HEK293 (cell line): ENCODE results near the gene HS1BP3.

Experiments used
- CTCF ChIA-PET: fragments of 350-600 bp; formaldehyde crosslinking; extraction: SDS; loops from one replicate; lab custom pipeline; 2021; ENCODE audit warnings: antibody characterized with exemption; lab: Yijun Ruan, JAX
- POLR2A ChIA-PET: fragments of 300-600 bp; formaldehyde crosslinking; extraction: SDS; loops from one replicate; lab custom pipeline; 2020; ENCODE audit warnings: antibody characterized with exemption, inconsistent platforms; lab: Yijun Ruan, JAX
- H3K27ac ChIP-seq: fragments of 200-500 bp; sonication (Bioruptor generic); 2 replicates; pipeline ENCODE4 v1.5.1; 2014; ENCODE audit warnings: low read depth, low read length, control low read depth, inconsistent platforms; ENCODE audit errors: extremely low read depth
- H3K36me3 ChIP-seq, 2 experiments: fragments of 200-500 bp in 1 of 2; sonication (Bioruptor generic) in 1 of 2; 1 replicate in 1 of 2; 2 replicates in 1 of 2; pipeline ENCODE4 v1.5.1; 2014 to 2017; ENCODE audit warnings: inconsistent platforms in 2 of 2, low read length in 2 of 2; ENCODE audit not compliant: control insufficient read depth in 2 of 2, insufficient read depth in 1 of 2
- H3K4me1 ChIP-seq: fragments of 200-500 bp; sonication (Bioruptor generic); 2 replicates; pipeline ENCODE4 v1.5.1; 2014; ENCODE audit warnings: mild to moderate bottlenecking, low read length, inconsistent platforms; ENCODE audit not compliant: control insufficient read depth, insufficient read depth
- H3K4me3 ChIP-seq: 2 replicates; pipeline ENCODE4 v1.5.1; 2011; ENCODE audit warnings: low read depth, mild to moderate bottlenecking, control low read depth, low read length, moderate library complexity
- H3K9me3 ChIP-seq: fragments of 200-500 bp; sonication (Bioruptor generic); 2 replicates; pipeline ENCODE4 v1.5.1; 2014; ENCODE audit warnings: low read depth, low read length, inconsistent platforms; ENCODE audit not compliant: control insufficient read depth, insufficient read depth
- REPIN1 ChIP-seq: fragments of 450-650 bp; formaldehyde crosslinking; IDR thresholded peaks from 2 replicates; pipeline ENCODE4 v1.5.1; 2017; ENCODE audit warnings: missing biosample characterization, missing genetic modification characterization, low read depth
- SP7 ChIP-seq: fragments of 450-650 bp; formaldehyde crosslinking; IDR thresholded peaks from 2 replicates; pipeline ENCODE4 v1.5.1; 2016; ENCODE audit warnings: missing biosample characterization, missing genetic modification characterization
- ZFP69B ChIP-seq: fragments of 450-650 bp; formaldehyde crosslinking; IDR thresholded peaks from 2 replicates; pipeline ENCODE4 v1.5.1; 2016; ENCODE audit warnings: missing biosample characterization, missing genetic modification characterization
- ZNF114 ChIP-seq: fragments of 450-650 bp; formaldehyde crosslinking; IDR thresholded peaks from 2 replicates; pipeline ENCODE4 v1.5.0; 2017; ENCODE audit warnings: missing biosample characterization, missing genetic modification characterization
- ZNF292 ChIP-seq: fragments of 450-650 bp; formaldehyde crosslinking; IDR thresholded peaks from 2 replicates; pipeline ENCODE4 v1.5.1; 2016; ENCODE audit warnings: low read depth, missing biosample characterization, missing genetic modification characterization, borderline replicate concordance
- ZNF404 ChIP-seq: fragments of 450-650 bp; formaldehyde crosslinking; IDR thresholded peaks from 2 replicates; pipeline ENCODE4 v1.5.1; 2017; ENCODE audit warnings: missing biosample characterization, missing genetic modification characterization
- ZNF426 ChIP-seq: fragments of 450-650 bp; formaldehyde crosslinking; IDR thresholded peaks from 2 replicates; pipeline ENCODE4 v1.5.1; 2017; ENCODE audit warnings: missing biosample characterization, missing genetic modification characterization, mild to moderate bottlenecking, inconsistent platforms, moderate library complexity
- ZNF521 ChIP-seq: fragments of 450-650 bp; formaldehyde crosslinking; IDR thresholded peaks from 2 replicates; pipeline ENCODE4 v1.5.1; 2017; ENCODE audit warnings: missing biosample characterization, mild to moderate bottlenecking, missing genetic modification characterization
- ZNF571 ChIP-seq: fragments of 450-650 bp; formaldehyde crosslinking; IDR thresholded peaks from 2 replicates; pipeline ENCODE4 v1.5.0; 2017; ENCODE audit warnings: missing biosample characterization, missing genetic modification characterization
- ZNF623 ChIP-seq: fragments of 450-650 bp; formaldehyde crosslinking; IDR thresholded peaks from 2 replicates; pipeline ENCODE4 v1.5.1; 2016; ENCODE audit warnings: missing biosample characterization, missing genetic modification characterization
- TF ChIP-seq, protein P1 (sequence below): fragments of 450-650 bp; formaldehyde crosslinking; IDR thresholded peaks from 2 replicates; pipeline ENCODE4 v1.5.0; 2017; ENCODE audit warnings: missing biosample characterization, missing genetic modification characterization, borderline replicate concordance
- TF ChIP-seq, protein P2 (sequence below): fragments of 450-650 bp; formaldehyde crosslinking; IDR thresholded peaks from 2 replicates; pipeline ENCODE4 v1.5.1; 2017; ENCODE audit warnings: missing biosample characterization, missing genetic modification characterization
- TF ChIP-seq, protein P3 (sequence below): fragments of 450-650 bp; formaldehyde crosslinking; IDR thresholded peaks from 2 replicates; pipeline ENCODE4 v1.5.1; 2017; ENCODE audit warnings: missing biosample characterization, missing genetic modification characterization
- TF ChIP-seq, protein P4 (sequence below): fragments of 450-650 bp; formaldehyde crosslinking; IDR thresholded peaks from 2 replicates; pipeline ENCODE4 v1.5.1; 2016; ENCODE audit warnings: missing biosample characterization, missing genetic modification characterization, low read depth
- TF ChIP-seq, protein P5 (sequence below): fragments of 450-650 bp; IDR thresholded peaks from 2 replicates; pipeline ENCODE4 v1.5.1; 2018; ENCODE audit warnings: missing biosample characterization, mild to moderate bottlenecking, missing genetic modification characterization
- TF ChIP-seq, protein P6 (sequence below): fragments of 450-650 bp; formaldehyde crosslinking; IDR thresholded peaks from 2 replicates; pipeline ENCODE4 v1.5.1; 2016; ENCODE audit warnings: missing biosample characterization, missing genetic modification characterization
- TF ChIP-seq, protein P7 (sequence below): fragments of 450-650 bp; formaldehyde crosslinking; IDR thresholded peaks from 2 replicates; pipeline ENCODE4 v1.5.1; 2016; ENCODE audit warnings: missing biosample characterization, missing genetic modification characterization

HS1BP3 gene

DNA sequence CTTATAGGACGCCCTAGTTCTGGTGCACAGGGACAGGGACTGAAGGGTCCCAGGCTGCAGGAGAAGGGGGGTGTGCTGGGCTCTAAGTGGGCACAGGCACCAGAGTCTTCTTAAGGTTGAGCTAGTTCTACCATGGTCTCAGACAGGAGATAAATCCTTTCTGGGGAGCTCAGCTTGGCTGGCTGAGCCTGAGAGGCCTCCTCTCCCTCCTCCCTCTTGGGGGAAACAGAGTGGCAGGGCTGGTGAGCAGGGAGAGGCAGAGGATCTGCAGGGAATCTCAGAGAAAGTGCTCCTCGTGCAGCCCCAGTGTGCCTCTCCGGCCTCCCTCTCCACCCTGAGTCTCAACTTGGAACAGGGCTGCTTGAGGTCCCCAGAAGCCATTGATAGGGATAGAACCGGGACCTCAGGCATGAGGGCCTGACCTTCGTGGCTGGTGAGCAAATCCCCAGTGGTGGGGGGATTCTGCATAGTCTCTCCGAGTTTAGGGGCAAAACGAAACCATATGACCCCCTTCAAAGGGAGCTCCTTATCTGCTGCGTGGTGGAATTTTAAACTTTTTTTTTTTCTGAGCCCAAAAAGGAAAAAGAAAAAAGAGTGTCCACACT, 18.1 kb upstream of the HS1BP3 start (continued):
- TF ChIP-seq SP7 (tag by site-specific recombination), result no peak

DNA sequence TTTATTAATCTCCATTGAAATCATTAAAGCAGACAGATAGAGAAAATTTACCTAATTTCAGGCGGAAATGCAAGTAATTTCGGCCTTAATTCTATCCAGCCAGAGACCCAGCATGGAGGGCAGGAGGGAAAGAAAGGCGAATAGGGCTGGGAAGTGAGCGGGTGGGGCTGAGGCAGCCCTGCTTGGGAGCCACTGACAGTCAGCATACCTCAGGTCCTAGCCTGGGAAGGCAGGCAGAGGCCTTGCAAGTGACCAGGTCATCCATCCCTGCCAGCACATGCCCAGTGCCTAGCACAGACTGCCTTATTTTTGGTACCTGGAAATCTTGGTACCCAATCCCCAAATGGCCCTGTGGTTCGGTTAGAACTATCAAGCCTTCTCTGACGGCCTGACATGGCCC, 17.6 kb upstream of the HS1BP3 start:
- ChIA-PET POLR2A (no interaction called here), CTCF (interaction anchor here (0.5 to 1.5 kb wide), 4 partner anchors 8 to 264 kb away, joined by 3 to 9 read pairs (median 4); no protein-coding TSS in a partner anchor)
- TF ChIP-seq ZNF114 (tag by site-specific recombination) (no peak), REPIN1 (no peak), ZFP69B (tag by site-specific recombination) (no peak), ZNF623 (tag by site-specific recombination) (no peak), SP7 (tag by site-specific recombination) (no peak), ZNF404 (tag by site-specific recombination) (no peak), ZNF426 (tag by site-specific recombination) (no peak), ZNF571 (tag by site-specific recombination) (no peak), ZNF292 (tag by site-specific recombination) (no peak), ZNF521 (tag by site-specific recombination) (no peak)
- TF ChIP-seq, protein P1, sequence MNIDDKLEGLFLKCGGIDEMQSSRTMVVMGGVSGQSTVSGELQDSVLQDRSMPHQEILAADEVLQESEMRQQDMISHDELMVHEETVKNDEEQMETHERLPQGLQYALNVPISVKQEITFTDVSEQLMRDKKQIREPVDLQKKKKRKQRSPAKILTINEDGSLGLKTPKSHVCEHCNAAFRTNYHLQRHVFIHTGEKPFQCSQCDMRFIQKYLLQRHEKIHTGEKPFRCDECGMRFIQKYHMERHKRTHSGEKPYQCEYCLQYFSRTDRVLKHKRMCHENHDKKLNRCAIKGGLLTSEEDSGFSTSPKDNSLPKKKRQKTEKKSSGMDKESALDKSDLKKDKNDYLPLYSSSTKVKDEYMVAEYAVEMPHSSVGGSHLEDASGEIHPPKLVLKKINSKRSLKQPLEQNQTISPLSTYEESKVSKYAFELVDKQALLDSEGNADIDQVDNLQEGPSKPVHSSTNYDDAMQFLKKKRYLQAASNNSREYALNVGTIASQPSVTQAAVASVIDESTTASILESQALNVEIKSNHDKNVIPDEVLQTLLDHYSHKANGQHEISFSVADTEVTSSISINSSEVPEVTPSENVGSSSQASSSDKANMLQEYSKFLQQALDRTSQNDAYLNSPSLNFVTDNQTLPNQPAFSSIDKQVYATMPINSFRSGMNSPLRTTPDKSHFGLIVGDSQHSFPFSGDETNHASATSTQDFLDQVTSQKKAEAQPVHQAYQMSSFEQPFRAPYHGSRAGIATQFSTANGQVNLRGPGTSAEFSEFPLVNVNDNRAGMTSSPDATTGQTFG (tag by site-specific recombination), result no peak
- TF ChIP-seq, protein P2, sequence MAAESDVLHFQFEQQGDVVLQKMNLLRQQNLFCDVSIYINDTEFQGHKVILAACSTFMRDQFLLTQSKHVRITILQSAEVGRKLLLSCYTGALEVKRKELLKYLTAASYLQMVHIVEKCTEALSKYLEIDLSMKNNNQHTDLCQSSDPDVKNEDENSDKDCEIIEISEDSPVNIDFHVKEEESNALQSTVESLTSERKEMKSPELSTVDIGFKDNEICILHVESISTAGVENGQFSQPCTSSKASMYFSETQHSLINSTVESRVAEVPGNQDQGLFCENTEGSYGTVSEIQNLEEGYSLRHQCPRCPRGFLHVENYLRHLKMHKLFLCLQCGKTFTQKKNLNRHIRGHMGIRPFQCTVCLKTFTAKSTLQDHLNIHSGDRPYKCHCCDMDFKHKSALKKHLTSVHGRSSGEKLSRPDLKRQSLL (tag by site-specific recombination), result no peak
- TF ChIP-seq, protein P3, sequence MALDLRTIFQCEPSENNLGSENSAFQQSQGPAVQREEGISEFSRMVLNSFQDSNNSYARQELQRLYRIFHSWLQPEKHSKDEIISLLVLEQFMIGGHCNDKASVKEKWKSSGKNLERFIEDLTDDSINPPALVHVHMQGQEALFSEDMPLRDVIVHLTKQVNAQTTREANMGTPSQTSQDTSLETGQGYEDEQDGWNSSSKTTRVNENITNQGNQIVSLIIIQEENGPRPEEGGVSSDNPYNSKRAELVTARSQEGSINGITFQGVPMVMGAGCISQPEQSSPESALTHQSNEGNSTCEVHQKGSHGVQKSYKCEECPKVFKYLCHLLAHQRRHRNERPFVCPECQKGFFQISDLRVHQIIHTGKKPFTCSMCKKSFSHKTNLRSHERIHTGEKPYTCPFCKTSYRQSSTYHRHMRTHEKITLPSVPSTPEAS (tag by site-specific recombination), result no peak
- TF ChIP-seq, protein P4, sequence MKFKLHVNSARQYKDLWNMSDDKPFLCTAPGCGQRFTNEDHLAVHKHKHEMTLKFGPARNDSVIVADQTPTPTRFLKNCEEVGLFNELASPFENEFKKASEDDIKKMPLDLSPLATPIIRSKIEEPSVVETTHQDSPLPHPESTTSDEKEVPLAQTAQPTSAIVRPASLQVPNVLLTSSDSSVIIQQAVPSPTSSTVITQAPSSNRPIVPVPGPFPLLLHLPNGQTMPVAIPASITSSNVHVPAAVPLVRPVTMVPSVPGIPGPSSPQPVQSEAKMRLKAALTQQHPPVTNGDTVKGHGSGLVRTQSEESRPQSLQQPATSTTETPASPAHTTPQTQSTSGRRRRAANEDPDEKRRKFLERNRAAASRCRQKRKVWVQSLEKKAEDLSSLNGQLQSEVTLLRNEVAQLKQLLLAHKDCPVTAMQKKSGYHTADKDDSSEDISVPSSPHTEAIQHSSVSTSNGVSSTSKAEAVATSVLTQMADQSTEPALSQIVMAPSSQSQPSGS, result no peak
- TF ChIP-seq, protein P5, sequence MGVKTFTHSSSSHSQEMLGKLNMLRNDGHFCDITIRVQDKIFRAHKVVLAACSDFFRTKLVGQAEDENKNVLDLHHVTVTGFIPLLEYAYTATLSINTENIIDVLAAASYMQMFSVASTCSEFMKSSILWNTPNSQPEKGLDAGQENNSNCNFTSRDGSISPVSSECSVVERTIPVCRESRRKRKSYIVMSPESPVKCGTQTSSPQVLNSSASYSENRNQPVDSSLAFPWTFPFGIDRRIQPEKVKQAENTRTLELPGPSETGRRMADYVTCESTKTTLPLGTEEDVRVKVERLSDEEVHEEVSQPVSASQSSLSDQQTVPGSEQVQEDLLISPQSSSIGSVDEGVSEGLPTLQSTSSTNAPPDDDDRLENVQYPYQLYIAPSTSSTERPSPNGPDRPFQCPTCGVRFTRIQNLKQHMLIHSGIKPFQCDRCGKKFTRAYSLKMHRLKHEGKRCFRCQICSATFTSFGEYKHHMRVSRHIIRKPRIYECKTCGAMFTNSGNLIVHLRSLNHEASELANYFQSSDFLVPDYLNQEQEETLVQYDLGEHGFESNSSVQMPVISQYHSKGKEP (tag by site-specific recombination), result no peak
- TF ChIP-seq, protein P6, sequence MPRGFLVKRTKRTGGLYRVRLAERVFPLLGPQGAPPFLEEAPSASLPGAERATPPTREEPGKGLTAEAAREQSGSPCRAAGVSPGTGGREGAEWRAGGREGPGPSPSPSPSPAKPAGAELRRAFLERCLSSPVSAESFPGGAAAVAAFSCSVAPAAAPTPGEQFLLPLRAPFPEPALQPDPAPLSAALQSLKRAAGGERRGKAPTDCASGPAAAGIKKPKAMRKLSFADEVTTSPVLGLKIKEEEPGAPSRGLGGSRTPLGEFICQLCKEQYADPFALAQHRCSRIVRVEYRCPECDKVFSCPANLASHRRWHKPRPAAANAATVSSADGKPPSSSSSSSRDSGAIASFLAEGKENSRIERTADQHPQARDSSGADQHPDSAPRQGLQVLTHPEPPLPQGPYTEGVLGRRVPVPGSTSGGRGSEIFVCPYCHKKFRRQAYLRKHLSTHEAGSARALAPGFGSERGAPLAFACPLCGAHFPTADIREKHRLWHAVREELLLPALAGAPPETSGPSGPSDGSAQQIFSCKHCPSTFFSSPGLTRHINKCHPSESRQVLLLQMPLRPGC (tag by site-specific recombination), result no peak
- TF ChIP-seq, protein P7, sequence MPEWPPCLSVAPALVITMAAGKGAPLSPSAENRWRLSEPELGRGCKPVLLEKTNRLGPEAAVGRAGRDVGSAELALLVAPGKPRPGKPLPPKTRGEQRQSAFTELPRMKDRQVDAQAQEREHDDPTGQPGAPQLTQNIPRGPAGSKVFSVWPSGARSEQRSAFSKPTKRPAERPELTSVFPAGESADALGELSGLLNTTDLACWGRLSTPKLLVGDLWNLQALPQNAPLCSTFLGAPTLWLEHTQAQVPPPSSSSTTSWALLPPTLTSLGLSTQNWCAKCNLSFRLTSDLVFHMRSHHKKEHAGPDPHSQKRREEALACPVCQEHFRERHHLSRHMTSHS (tag by site-specific recombination), result no peak
- no peak overlapping the region for H3K27ac ChIP-seq
- no peak overlapping the region for H3K4me3 ChIP-seq
- peaks cover 0 to 31% of the 10 kb centered on the region in 2 experiments; a peak in 1 of 3 replicates for H3K36me3 ChIP-seq
- no peaks in the 10 kb centered on the region for H3K4me1 ChIP-seq
- no peaks in the 10 kb centered on the region for H3K9me3 ChIP-seq
